HG03439 (cell line): ENCODE data around the gene GALK1.
"Not testable (repeated sequence)": the region's sequence is repeated elsewhere in the genome, so short reads cannot be mapped to it uniquely, and the experiment has no call there.

Experiments used
- ATAC-seq: cut with Tn5 transposase; IDR thresholded peaks from one replicate; pipeline ENCODE4 v1.9.1; 2021; ENCODE audit warnings: mild to moderate bottlenecking, moderate library complexity; ENCODE audit not compliant: unreplicated experiment

Gene GALK1

GRCh38 chr17:75764711-75765421, at the start of gene GALK1:
GALK1 (minus strand) TSS chr17:75765192; CDS start chr17:75765136, 56 bp downstream.
- ATAC-seq = peak; percentile 58

GRCh38 chr17:75814021-75814395, 49.0 kb upstream of the GALK1 start:
- ATAC-seq = no peak

GRCh38 chr17:75813081-75814020, 48.4 kb upstream of the GALK1 start:
- no peak for ATAC-seq

- ATAC-seq = no peak
Measured at GRCh38 chr17:75812096-75813013, 47.4 kb upstream of the GALK1 start.

GRCh38 chr17:75811174-75811573, 46.2 kb upstream of the GALK1 start:
- no peak for ATAC-seq

GRCh38 chr17:75810756-75811155, 45.8 kb upstream of the GALK1 start:
- ATAC-seq = not testable (repeated sequence)

GRCh38 chr17:75810216-75810615, 45.2 kb upstream of the GALK1 start:
- ATAC-seq = no peak

- ATAC-seq = no peak
Measured at GRCh38 chr17:75809631-75810111, 44.7 kb upstream of the GALK1 start.

GRCh38 chr17:75808905-75809621, 44.1 kb upstream of the GALK1 start:
- peak; percentile 61 for ATAC-seq

- ATAC-seq = no peak
Measured at GRCh38 chr17:75808549-75808904, 43.5 kb upstream of the GALK1 start.

GRCh38 chr17:75807861-75808260, 42.9 kb upstream of the GALK1 start:
- no peak for ATAC-seq

- no peak for ATAC-seq
Measured at GRCh38 chr17:75806822-75807500, 42.0 kb upstream of the GALK1 start.

- ATAC-seq = no peak
Measured at GRCh38 chr17:75803883-75804282, 38.9 kb upstream of the GALK1 start.

- ATAC-seq = no peak
Measured at GRCh38 chr17:75799402-75799801, 34.4 kb upstream of the GALK1 start.

- no peak for ATAC-seq
Measured at GRCh38 chr17:75795820-75796607, 31.0 kb upstream of the GALK1 start.

- no peak for ATAC-seq
Measured at GRCh38 chr17:75793460-75793859, 28.5 kb upstream of the GALK1 start.

GRCh38 chr17:75791254-75791653, 26.3 kb upstream of the GALK1 start:
- no peak for ATAC-seq

GRCh38 chr17:75785016-75785890, 20.3 kb upstream of the GALK1 start:
- ATAC-seq = peak; percentile 57
